PC-9 (cell line): ENCODE data around the gene CPNE1. TPM values are rescaled to one million over a fixed set of nuclear protein-coding genes. Genes with fewer than 3 reads are reported as not detected.

Experiments used
- BruUV-seq: library from RNA; stranded (reverse); fragments of 400-500 nt; replicated peaks from 2 replicates; lab custom pipeline; 2021; lab: Mats Ljungman, UMichigan
- CTCF ChIA-PET: fragments of 300-600 bp; sonication (Branson Sonifier 250); formaldehyde crosslinking; loops from one replicate; lab custom pipeline; 2022; ENCODE audit warnings: antibody characterized with exemption; lab: Charles Lee
- POLR2A ChIA-PET: fragments of 300-600 bp; sonication (Branson Sonifier 250); formaldehyde crosslinking; loops from one replicate; lab custom pipeline; 2022; ENCODE audit warnings: antibody characterized with exemption; ENCODE audit not compliant: unreplicated experiment; lab: Charles Lee
- DNase-seq, 2 experiments: peaks; one replicate each; pipeline versions ENCODE4 v3.0.0 to v3.0.0-alpha.2; 2015 to 2022; ENCODE audit warnings: mixed read lengths in 1 of 2
- H2AFZ ChIP-seq: fragments of 200-600 bp; sonication (generic); 2 replicates; pipeline ENCODE4 v1.8.1; 2017; ENCODE audit warnings: antibody characterized with exemption
- H3F3A ChIP-seq: fragments of 200-600 bp; sonication (generic); 2 replicates; pipeline ENCODE4 v1.8.1; 2017; ENCODE audit warnings: antibody characterized with exemption, mild to moderate bottlenecking, low read depth; ENCODE audit not compliant: insufficient read depth
- H3K27ac ChIP-seq: fragments of 200-600 bp; sonication (generic); 2 replicates; pipeline ENCODE4 v1.6.1; 2016; ENCODE audit warnings: mixed run types
- H3K27me3 ChIP-seq: fragments of 200-600 bp; sonication (generic); 2 replicates; pipeline ENCODE4 v1.6.1; 2016; ENCODE audit warnings: low read depth, mixed run types; ENCODE audit not compliant: insufficient read depth
- H3K36me3 ChIP-seq: fragments of 200-600 bp; sonication (generic); 2 replicates; pipeline ENCODE4 v1.6.1; 2016; ENCODE audit warnings: low read depth, mixed run types
- H3K4me1 ChIP-seq: fragments of 200-600 bp; sonication (generic); replicated peaks from 2 replicates; pipeline ENCODE4 v1.6.1; 2016; ENCODE audit warnings: mixed run types; ENCODE audit not compliant: insufficient read depth
- H3K4me2 ChIP-seq: fragments of 200-600 bp; sonication (generic); 2 replicates; pipeline ENCODE4 v1.6.1; 2017; ENCODE audit warnings: mixed run types
- H3K4me3 ChIP-seq: fragments of 200-600 bp; sonication (generic); 2 replicates; pipeline ENCODE4 v1.6.1; 2016; ENCODE audit warnings: mixed run types
- H3K79me2 ChIP-seq: fragments of 200-600 bp; sonication (generic); 2 replicates; pipeline ENCODE4 v1.6.1; 2017; ENCODE audit warnings: low read depth, mixed run types
- H3K9me2 ChIP-seq: fragments of 200-600 bp; sonication (generic); 2 replicates; pipeline ENCODE4 v1.8.1; 2017; ENCODE audit warnings: mild to moderate bottlenecking; ENCODE audit not compliant: insufficient read depth
- H3K9me3 ChIP-seq: fragments of 200-600 bp; sonication (generic); 2 replicates; pipeline ENCODE4 v1.8.1; 2016; ENCODE audit warnings: low read depth; ENCODE audit not compliant: insufficient read depth
- H4K20me1 ChIP-seq: fragments of 200-600 bp; sonication (generic); 2 replicates; pipeline ENCODE4 v1.8.1; 2017; ENCODE audit not compliant: insufficient read depth
- EZH2 ChIP-seq: fragments of 200-600 bp; sonication (generic); IDR thresholded peaks from 2 replicates; pipeline ENCODE4 v1.8.0; 2017; ENCODE audit warnings: antibody characterized with exemption, low read depth
- intact Hi-C: fragments of 100-400 bp; cut with micrococcal nuclease; formaldehyde crosslinking; loops from one replicate; pipeline ENCODE4 v1.10.0; 2022; ENCODE audit not compliant: unreplicated experiment
- total RNA-seq: library from RNA; stranded (reverse); gene quantifications from 2 replicates; pipeline ENCODE4 v1.2.3, GENCODE V29; 2021
- TF ChIP-seq, protein P1 (sequence below): fragments of 200-600 bp; sonication (generic); conservative IDR thresholded peaks from 2 replicates; pipeline ENCODE4 v1.6.1; 2017; ENCODE audit warnings: mixed run types, antibody characterized with exemption, mild to moderate bottlenecking, moderate library complexity

CPNE1 gene
- total RNA-seq, 1 experiment from 2014 or later: 271 TPM

DNA sequence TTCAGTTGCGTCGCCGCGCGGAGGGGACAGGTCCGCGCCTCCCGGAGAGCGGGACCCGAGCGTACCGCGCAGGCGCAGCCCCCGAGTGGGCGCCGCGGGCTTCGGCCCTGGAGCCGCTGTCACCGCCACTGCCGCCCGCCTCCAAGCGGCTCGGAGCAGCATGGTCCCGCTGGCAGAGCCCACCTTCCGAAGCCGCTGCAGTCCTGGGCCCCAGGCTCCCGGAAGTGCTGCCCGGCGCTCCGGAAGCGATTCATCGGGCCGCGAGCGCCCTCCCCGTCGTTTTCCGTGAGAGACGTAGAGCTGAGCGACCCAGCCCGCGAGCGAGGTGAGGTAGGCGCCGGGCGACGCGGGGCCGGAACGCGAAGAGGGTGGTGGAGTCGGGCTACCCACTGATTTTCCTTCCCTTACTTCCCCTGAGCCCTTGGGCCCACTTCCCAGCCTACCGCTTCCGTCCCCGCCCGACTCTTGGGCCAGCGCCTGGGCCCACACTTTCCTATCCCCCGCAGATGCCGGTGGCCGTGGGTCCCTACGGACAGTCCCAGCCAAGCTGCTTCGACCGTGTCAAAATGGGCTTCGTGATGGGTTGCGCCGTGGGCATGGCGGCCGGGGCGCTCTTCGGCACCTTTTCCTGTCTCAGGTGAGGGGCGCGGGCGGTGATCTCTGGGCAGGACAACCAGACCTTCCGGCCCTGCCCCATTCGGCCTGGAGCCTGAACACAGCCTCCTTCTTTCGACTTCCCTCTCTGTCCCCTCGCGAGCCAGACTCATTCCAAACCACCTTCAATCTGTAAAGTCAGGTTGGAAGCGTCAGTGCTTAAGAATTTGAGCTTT, 34.6 kb upstream of the CPNE1 start, which contains the start of the genes NFS1 and ROMO1:
Gene NFS1, minus strand, starts transcription at position 226 of the 830 bp plus-strand sequence. Its CDS starts 64 bp downstream, at position 162.
Gene ROMO1, plus strand, starts transcription at position 279 of the 830 bp plus-strand sequence. Its CDS starts 228 bp downstream, at position 507.
- ChIA-PET CTCF (interaction anchor here (0.6 to 1.1 kb wide), 5 partner anchors 37 to 1106 kb away, joined by 3 to 4 read pairs (median 3); no protein-coding TSS in a partner anchor), POLR2A (interaction anchor here (0.6 to 1.0 kb wide), 5 partner anchors 43 to 233 kb away, joined by 3 to 6 read pairs (median 4); partner anchors contain the start of gene RBM39)
- DNase-seq: peak; percentile 69 to 82
- intact Hi-C loops: loop anchor here (5.0 kb wide), 2 partner anchors 82 to 232 kb away; partner anchors contain the start of gene SPAG4
- TSS peak; percentile 85 for BruUV-seq
- H3K36me3 ChIP-seq: peaks cover 25% of the 10 kb centered on the region
- peak within 1 kb of the TSS; percentile 75 for H3K27ac ChIP-seq
- H3K4me2 ChIP-seq: peak within 1 kb of the TSS; percentile 83
- H2AFZ ChIP-seq: peak within 1 kb of the TSS; percentile 95
- H3K4me1 ChIP-seq: peaks cover 25% of the 10 kb centered on the region
- no peaks in the 10 kb centered on the region for H3K9me2 ChIP-seq
- no peaks in the 10 kb centered on the region for H3K9me3 ChIP-seq
- H3K4me3 ChIP-seq: peak within 1 kb of the TSS; percentile 96
- peaks cover 41% of the 10 kb centered on the region for H3K79me2 ChIP-seq
- H3F3A ChIP-seq: peaks cover 50% of the 10 kb centered on the region
- peaks cover 40% of the 10 kb centered on the region for H4K20me1 ChIP-seq
- TF ChIP-seq, protein P1, sequence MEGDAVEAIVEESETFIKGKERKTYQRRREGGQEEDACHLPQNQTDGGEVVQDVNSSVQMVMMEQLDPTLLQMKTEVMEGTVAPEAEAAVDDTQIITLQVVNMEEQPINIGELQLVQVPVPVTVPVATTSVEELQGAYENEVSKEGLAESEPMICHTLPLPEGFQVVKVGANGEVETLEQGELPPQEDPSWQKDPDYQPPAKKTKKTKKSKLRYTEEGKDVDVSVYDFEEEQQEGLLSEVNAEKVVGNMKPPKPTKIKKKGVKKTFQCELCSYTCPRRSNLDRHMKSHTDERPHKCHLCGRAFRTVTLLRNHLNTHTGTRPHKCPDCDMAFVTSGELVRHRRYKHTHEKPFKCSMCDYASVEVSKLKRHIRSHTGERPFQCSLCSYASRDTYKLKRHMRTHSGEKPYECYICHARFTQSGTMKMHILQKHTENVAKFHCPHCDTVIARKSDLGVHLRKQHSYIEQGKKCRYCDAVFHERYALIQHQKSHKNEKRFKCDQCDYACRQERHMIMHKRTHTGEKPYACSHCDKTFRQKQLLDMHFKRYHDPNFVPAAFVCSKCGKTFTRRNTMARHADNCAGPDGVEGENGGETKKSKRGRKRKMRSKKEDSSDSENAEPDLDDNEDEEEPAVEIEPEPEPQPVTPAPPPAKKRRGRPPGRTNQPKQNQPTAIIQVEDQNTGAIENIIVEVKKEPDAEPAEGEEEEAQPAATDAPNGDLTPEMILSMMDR: no peak; the same call in 1 of the 2 replicates
- TF ChIP-seq EZH2: no peak
- no peaks in the 10 kb centered on the region for H3K27me3 ChIP-seq

- H3K79me2 ChIP-seq: peaks cover 36% of the 10 kb centered on the region
- H3F3A ChIP-seq: peaks cover 42% of the 10 kb centered on the region
- H3K4me3 ChIP-seq: peak overlapping the region; percentile 96
- H4K20me1 ChIP-seq: peaks cover 32% of the 10 kb centered on the region
- H3K27me3 ChIP-seq: no peaks in the 10 kb centered on the region
- H2AFZ ChIP-seq: peak overlapping the region; percentile 95
- CTCF ChIA-PET: no interaction called here
- peak overlapping the region; percentile 83 for H3K4me2 ChIP-seq
- H3K9me3 ChIP-seq: no peaks in the 10 kb centered on the region
- intact Hi-C loops: loop anchor here (5.0 kb wide), 2 partner anchors 81 to 231 kb away; partner anchors contain the start of gene SPAG4
- BruUV-seq: TSS peak; percentile 24
- TF ChIP-seq, protein P1: no peak
- no peak for TF ChIP-seq EZH2
- H3K36me3 ChIP-seq: peaks cover 17% of the 10 kb centered on the region
- POLR2A ChIA-PET: no interaction called here
- H3K9me2 ChIP-seq: no peaks in the 10 kb centered on the region
- H3K4me1 ChIP-seq: peaks cover 25% of the 10 kb centered on the region
- H3K27ac ChIP-seq: peak overlapping the region; percentile 75
- DNase-seq: no peak
These were observed 33.8 kb upstream of the CPNE1 start for GRCh38 chr20:35698298-35699126.
